Measurements from ENCODE around the gene DTNB.
"Not testable (repeated sequence)": the region's sequence is repeated elsewhere in the genome, so short reads cannot be mapped to it uniquely, and the experiment has no call there.

Gene DTNB

DNA sequence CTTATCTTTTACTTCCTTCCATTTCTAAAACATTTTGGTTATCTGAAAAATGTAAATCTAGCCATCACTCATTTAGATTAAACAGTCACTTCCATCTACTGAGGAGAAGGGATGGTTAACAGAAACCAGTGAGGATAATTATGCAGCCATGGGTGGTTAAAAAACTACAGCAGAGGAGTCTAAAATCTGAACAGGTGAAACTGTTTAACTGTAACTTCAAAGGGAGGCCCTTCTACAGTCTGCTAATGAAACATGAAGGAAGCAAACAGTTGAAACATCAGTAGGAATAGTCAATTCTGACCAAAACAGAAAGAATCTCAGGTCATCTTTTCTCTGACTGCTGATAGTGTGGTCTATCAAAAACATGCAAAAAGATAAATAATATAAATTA lies 71.0 kb downstream of the DTNB start:
- Histone ChIP-seq H3K27ac (ENCODE audit: extremely low read depth, low read depth, low read length) (no peak overlapping the region), H3K9me3 (ENCODE audit: control insufficient read depth, insufficient read depth, low read depth, low read length) (no peaks in the 10 kb centered on the region), H3K4me3 (ENCODE audit: low read depth, low read length) (no peak overlapping the region), H3K36me3 (ENCODE audit: control insufficient read depth in 2 of 2, insufficient read depth in 1 of 2, low read length in 2 of 2) (peaks cover 0 to 2% of the 10 kb centered on the region in 2 experiments; a peak in 2 of 3 replicates), H3K4me1 (ENCODE audit: control insufficient read depth, insufficient read depth, low read length) (0 out of 2 replicates have a peak, but pooled peaks cover 3% of the 10 kb centered on the region)
- POLR2A ChIA-PET, result no interaction called here
- TF ChIP-seq ZNF514 (tag by site-specific recombination; IDR thresholded peaks at IDR 0.05), result no peak
- no peak for TF ChIP-seq SP2 (tag by site-specific recombination; IDR thresholded peaks at IDR 0.05)
- CTCF ChIA-PET, result no interaction called here

DNA sequence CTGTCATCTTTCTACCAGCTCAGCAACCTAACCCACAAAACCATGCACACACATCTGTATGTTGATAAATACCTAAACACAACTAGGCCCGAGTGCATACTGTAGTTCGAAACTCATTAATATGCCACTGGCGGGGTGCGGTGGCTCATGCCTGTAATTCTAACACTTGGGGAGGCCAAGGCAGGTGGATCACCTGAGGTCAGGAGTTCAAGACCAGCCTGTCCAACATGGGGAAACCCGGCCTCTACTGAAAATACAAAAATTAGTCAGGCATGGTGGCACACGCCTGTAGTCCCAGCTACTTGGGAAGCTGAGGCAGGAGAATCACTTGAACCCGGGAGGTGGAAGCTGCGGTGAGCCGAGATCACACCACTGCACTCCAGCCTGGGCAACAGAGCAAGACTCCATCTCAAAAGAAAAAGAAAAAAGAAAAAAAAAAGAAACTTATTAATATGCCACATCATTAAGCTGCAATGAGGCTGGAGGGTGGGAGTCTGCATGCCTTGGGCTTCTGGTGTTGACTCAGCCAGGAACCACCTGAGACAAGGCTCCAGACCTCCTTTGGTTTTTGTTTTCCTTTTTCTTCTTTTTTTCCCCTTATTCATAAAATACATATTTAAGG lies 71.6 kb downstream of the DTNB start:
- POLR2A ChIA-PET; H3K4me3 ChIP-seq (ENCODE audit: low read depth, low read length); H3K4me1 ChIP-seq (ENCODE audit: control insufficient read depth, insufficient read depth, low read length); H3K36me3 ChIP-seq (ENCODE audit: control insufficient read depth in 2 of 2, insufficient read depth in 1 of 2, low read length in 2 of 2); H3K9me3 ChIP-seq (ENCODE audit: control insufficient read depth, insufficient read depth, low read depth, low read length); H3K27ac ChIP-seq (ENCODE audit: extremely low read depth, low read depth, low read length): not testable (repeated sequence)
- CTCF ChIA-PET, result interaction anchor here (0.5 to 0.8 kb wide), 2 partner anchors 99 to 599 kb away, joined by 3 read pairs; no protein-coding TSS in a partner anchor

DNA sequence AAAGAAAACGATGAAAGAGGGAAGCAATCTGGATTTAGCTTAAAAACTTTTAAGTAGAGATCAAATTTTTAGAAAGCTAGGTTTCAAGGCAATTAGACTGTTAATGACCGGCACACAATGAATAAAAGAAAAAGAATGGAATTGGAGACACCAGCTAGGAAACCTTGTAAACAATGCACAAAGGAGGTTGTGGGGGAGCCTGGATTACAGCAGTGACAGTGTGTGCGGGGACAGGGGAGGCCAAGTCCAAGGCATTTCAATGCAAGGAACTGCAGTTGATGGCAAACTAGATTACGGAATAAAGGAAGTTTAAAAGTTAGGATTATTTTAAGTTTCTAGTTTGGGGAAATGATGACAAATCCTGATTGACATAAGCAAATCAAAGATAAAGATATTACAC lies 74.5 kb downstream of the DTNB start:
- Histone ChIP-seq H3K4me1 (ENCODE audit: control insufficient read depth, insufficient read depth, low read length) (no peaks in the 10 kb centered on the region), H3K9me3 (ENCODE audit: control insufficient read depth, insufficient read depth, low read depth, low read length) (no peaks in the 10 kb centered on the region), H3K27ac (ENCODE audit: extremely low read depth, low read depth, low read length) (no peak overlapping the region), H3K36me3 (ENCODE audit: control insufficient read depth in 2 of 2, insufficient read depth in 1 of 2, low read length in 2 of 2) (peaks cover 0 to 2% of the 10 kb centered on the region in 2 experiments; a peak in 1 of 3 replicates), H3K4me3 (ENCODE audit: low read depth, low read length) (no peak overlapping the region)
- TF ChIP-seq ZNF311 (tag by site-specific recombination; IDR thresholded peaks at IDR 0.05; ENCODE audit: borderline replicate concordance), result no peak
- ChIA-PET POLR2A (interaction anchor here (0.6 kb wide), 1 partner anchor 364 kb away, joined by 3 read pairs; no protein-coding TSS in a partner anchor), CTCF (interaction anchor here (0.6 to 1.9 kb wide), 4 partner anchors 8 to 115 kb away, joined by 3 to 8 read pairs (median 4); no protein-coding TSS in a partner anchor)

DNA sequence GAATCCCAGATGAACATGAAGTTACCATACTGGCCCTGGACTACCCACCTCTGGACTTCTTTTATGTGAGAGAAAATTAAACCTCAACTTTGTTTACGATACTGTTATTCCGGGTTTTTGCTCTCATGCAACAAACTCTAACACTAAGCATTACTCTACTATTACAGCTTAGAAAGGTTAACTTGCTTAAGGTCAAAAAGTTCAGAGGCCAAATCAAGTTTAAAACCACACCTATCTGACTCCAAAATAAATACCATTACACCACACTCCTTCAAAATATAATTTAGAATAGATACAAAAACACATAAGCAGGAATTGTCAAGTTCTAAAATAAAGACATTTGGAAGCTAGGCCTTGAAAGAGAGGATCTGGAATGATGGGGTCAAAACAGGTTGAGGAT lies 75.0 kb downstream of the DTNB start:
- Histone ChIP-seq H3K9me3 (ENCODE audit: control insufficient read depth, insufficient read depth, low read depth, low read length) (no peaks in the 10 kb centered on the region), H3K27ac (ENCODE audit: extremely low read depth, low read depth, low read length) (no peak overlapping the region), H3K4me1 (ENCODE audit: control insufficient read depth, insufficient read depth, low read length) (no peaks in the 10 kb centered on the region), H3K36me3 (ENCODE audit: control insufficient read depth in 2 of 2, insufficient read depth in 1 of 2, low read length in 2 of 2) (peaks cover 0 to 2% of the 10 kb centered on the region in 2 experiments; a peak in 1 of 3 replicates), H3K4me3 (ENCODE audit: low read depth, low read length) (no peak overlapping the region)
- POLR2A ChIA-PET, result no interaction called here
- no peak for TF ChIP-seq ZNF112 (tag by site-specific recombination; IDR thresholded peaks at IDR 0.05)
- TF ChIP-seq, protein P1, sequence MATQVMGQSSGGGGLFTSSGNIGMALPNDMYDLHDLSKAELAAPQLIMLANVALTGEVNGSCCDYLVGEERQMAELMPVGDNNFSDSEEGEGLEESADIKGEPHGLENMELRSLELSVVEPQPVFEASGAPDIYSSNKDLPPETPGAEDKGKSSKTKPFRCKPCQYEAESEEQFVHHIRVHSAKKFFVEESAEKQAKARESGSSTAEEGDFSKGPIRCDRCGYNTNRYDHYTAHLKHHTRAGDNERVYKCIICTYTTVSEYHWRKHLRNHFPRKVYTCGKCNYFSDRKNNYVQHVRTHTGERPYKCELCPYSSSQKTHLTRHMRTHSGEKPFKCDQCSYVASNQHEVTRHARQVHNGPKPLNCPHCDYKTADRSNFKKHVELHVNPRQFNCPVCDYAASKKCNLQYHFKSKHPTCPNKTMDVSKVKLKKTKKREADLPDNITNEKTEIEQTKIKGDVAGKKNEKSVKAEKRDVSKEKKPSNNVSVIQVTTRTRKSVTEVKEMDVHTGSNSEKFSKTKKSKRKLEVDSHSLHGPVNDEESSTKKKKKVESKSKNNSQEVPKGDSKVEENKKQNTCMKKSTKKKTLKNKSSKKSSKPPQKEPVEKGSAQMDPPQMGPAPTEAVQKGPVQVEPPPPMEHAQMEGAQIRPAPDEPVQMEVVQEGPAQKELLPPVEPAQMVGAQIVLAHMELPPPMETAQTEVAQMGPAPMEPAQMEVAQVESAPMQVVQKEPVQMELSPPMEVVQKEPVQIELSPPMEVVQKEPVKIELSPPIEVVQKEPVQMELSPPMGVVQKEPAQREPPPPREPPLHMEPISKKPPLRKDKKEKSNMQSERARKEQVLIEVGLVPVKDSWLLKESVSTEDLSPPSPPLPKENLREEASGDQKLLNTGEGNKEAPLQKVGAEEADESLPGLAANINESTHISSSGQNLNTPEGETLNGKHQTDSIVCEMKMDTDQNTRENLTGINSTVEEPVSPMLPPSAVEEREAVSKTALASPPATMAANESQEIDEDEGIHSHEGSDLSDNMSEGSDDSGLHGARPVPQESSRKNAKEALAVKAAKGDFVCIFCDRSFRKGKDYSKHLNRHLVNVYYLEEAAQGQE (tag by site-specific recombination; IDR thresholded peaks at IDR 0.05), result no peak
- CTCF ChIA-PET, result interaction anchor here (0.6 to 1.9 kb wide), 6 partner anchors 8 to 358 kb away, joined by 3 to 8 read pairs (median 4); no protein-coding TSS in a partner anchor

DNA sequence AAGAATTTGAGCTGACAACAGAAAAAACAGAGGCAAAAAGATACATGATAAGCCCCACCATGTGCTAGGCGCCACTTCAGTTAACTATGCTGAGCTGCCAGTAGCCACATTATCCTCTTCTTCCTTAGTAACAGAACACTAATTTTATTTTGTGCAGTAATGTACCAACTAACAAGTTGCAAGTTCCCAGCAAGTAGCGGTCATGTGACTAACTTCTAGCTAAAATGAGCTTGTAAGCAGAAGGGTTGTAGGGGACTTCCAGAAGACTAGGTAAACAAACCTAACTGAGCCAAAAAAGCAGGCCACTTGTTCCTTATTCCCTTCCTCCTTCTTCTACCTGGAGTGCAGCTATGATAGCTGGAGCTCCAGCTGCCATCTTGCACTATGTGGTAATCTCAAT lies 75.5 kb downstream of the DTNB start:
- Histone ChIP-seq H3K9me3 (ENCODE audit: control insufficient read depth, insufficient read depth, low read depth, low read length) (no peaks in the 10 kb centered on the region), H3K36me3 (ENCODE audit: control insufficient read depth in 2 of 2, insufficient read depth in 1 of 2, low read length in 2 of 2) (peaks cover 0 to 2% of the 10 kb centered on the region in 2 experiments; a peak in 1 of 3 replicates), H3K4me3 (ENCODE audit: low read depth, low read length) (no peak overlapping the region), H3K27ac (ENCODE audit: extremely low read depth, low read depth, low read length) (no peak overlapping the region), H3K4me1 (ENCODE audit: control insufficient read depth, insufficient read depth, low read length) (no peaks in the 10 kb centered on the region)
- POLR2A ChIA-PET, result no interaction called here
- CTCF ChIA-PET, result interaction anchor here (0.6 to 1.9 kb wide), 5 partner anchors 9 to 358 kb away, joined by 3 to 8 read pairs (median 5); no protein-coding TSS in a partner anchor
- TF ChIP-seq, protein P2, sequence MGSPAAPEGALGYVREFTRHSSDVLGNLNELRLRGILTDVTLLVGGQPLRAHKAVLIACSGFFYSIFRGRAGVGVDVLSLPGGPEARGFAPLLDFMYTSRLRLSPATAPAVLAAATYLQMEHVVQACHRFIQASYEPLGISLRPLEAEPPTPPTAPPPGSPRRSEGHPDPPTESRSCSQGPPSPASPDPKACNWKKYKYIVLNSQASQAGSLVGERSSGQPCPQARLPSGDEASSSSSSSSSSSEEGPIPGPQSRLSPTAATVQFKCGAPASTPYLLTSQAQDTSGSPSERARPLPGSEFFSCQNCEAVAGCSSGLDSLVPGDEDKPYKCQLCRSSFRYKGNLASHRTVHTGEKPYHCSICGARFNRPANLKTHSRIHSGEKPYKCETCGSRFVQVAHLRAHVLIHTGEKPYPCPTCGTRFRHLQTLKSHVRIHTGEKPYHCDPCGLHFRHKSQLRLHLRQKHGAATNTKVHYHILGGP (tag by site-specific recombination; IDR thresholded peaks at IDR 0.05), result no peak
- TF ChIP-seq FEZF1 (tag by site-specific recombination; IDR thresholded peaks at IDR 0.05) (no peak), ZNF324 (tag by site-specific recombination; IDR thresholded peaks at IDR 0.05) (no peak), ZEB2 (tag by site-specific recombination; IDR thresholded peaks at IDR 0.05) (no peak), ZNF555 (tag by site-specific recombination; conservative IDR thresholded peaks at IDR 0.05) (no peak), ZNF16 (tag by site-specific recombination; IDR thresholded peaks at IDR 0.05; ENCODE audit: low read depth) (no peak)
- TF ChIP-seq, protein P3, sequence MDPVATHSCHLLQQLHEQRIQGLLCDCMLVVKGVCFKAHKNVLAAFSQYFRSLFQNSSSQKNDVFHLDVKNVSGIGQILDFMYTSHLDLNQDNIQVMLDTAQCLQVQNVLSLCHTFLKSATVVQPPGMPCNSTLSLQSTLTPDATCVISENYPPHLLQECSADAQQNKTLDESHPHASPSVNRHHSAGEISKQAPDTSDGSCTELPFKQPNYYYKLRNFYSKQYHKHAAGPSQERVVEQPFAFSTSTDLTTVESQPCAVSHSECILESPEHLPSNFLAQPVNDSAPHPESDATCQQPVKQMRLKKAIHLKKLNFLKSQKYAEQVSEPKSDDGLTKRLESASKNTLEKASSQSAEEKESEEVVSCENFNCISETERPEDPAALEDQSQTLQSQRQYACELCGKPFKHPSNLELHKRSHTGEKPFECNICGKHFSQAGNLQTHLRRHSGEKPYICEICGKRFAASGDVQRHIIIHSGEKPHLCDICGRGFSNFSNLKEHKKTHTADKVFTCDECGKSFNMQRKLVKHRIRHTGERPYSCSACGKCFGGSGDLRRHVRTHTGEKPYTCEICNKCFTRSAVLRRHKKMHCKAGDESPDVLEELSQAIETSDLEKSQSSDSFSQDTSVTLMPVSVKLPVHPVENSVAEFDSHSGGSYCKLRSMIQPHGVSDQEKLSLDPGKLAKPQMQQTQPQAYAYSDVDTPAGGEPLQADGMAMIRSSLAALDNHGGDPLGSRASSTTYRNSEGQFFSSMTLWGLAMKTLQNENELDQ (tag by site-specific recombination; IDR thresholded peaks at IDR 0.05; ENCODE audit: low read depth), result no peak
- TF ChIP-seq, protein P4, sequence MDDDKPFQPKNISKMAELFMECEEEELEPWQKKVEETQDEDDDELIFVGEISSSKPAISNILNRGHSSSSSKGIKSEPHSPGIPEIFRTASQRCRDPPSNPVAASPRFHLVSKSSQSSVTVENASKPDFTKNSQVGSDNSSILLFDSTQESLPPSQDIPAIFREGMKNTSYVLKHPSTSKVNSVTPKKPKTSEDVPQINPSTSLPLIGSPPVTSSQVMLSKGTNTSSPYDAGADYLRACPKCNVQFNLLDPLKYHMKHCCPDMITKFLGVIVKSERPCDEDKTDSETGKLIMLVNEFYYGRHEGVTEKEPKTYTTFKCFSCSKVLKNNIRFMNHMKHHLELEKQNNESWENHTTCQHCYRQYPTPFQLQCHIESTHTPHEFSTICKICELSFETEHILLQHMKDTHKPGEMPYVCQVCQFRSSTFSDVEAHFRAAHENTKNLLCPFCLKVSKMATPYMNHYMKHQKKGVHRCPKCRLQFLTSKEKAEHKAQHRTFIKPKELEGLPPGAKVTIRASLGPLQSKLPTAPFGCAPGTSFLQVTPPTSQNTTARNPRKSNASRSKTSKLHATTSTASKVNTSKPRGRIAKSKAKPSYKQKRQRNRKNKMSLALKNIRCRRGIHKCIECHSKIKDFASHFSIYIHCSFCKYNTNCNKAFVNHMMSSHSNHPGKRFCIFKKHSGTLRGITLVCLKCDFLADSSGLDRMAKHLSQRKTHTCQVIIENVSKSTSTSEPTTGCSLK (tag by site-specific recombination; IDR thresholded peaks at IDR 0.05), result no peak
